IMR-90 (cell line): ENCODE measurements around the gene IP6K3. TPM values are rescaled to one million over a fixed set of nuclear protein-coding genes. Genes with fewer than 3 reads are reported as not detected.

Experiments
- ATAC-seq: fragments of 200-7000 bp; cut with Tn5 transposase; 2 replicates; pipeline ENCODE4 v1.9.1; 2020; ENCODE audit warnings: low read depth, mild to moderate bottlenecking, moderate library complexity
- BruUV-seq: library from RNA; stranded (reverse); fragments of 400-500 nt; replicated peaks from 2 replicates; lab custom pipeline; 2021; lab: Mats Ljungman, UMichigan
- CTCF ChIA-PET: fragments of 300-600 bp; formaldehyde crosslinking; extraction: SDS; loops from one replicate; lab custom pipeline; 2021; ENCODE audit warnings: antibody characterized with exemption; lab: Yijun Ruan, JAX
- POLR2A ChIA-PET: fragments of 300-600 bp; sonication (Branson Sonifier 250); formaldehyde crosslinking; loops from one replicate; lab custom pipeline; 2022; ENCODE audit warnings: antibody characterized with exemption; ENCODE audit not compliant: unreplicated experiment; lab: Charles Lee
- DNase-seq: peaks from one replicate; pipeline ENCODE4 v3.0.0; 2013
- H2AFZ ChIP-seq: replicated peaks from 2 replicates; pipeline ENCODE3; 2013; ENCODE audit warnings: low read length, mild to moderate bottlenecking; ENCODE audit not compliant: poor library complexity
- H2AK5ac ChIP-seq: 2 replicates; pipeline ENCODE4 v1.6.1; 2013; ENCODE audit warnings: low read depth, low read length, inconsistent platforms
- H2AK9ac ChIP-seq: replicated peaks from 2 replicates; pipeline ENCODE3; 2013; ENCODE audit warnings: mild to moderate bottlenecking, low read depth, low read length, moderate library complexity; ENCODE audit not compliant: poor library complexity
- H2BK120ac ChIP-seq: 2 replicates; pipeline ENCODE4 v1.6.1; 2013; ENCODE audit warnings: low read depth, low read length, inconsistent platforms
- H2BK15ac ChIP-seq: 3 replicates; pipeline ENCODE4 v1.6.1; 2013; ENCODE audit warnings: low read depth, low read length, inconsistent platforms
- H2BK20ac ChIP-seq: 2 replicates; pipeline ENCODE4 v1.6.1; 2013; ENCODE audit warnings: low read depth, mild to moderate bottlenecking, inconsistent platforms, low read length, moderate library complexity
- H2BK5ac ChIP-seq: 2 replicates; pipeline ENCODE4 v1.6.1; 2013; ENCODE audit warnings: mild to moderate bottlenecking, low read depth, low read length, inconsistent platforms; ENCODE audit not compliant: poor library complexity, severe bottlenecking
- H3K14ac ChIP-seq: replicated peaks from 2 replicates; pipeline ENCODE4 v1.6.1; 2013; ENCODE audit warnings: low read depth, low read length, inconsistent platforms
- H3K18ac ChIP-seq: 2 replicates; pipeline ENCODE4 v1.6.1; 2013; ENCODE audit warnings: low read depth, low read length, control low read depth
- H3K23ac ChIP-seq: 2 replicates; pipeline ENCODE4 v1.6.1; 2013; ENCODE audit warnings: low read depth, low read length, inconsistent platforms
- H3K27ac ChIP-seq: 2 replicates; pipeline ENCODE4 v1.5.1; 2013; ENCODE audit warnings: mild to moderate bottlenecking, control low read depth, low read length; ENCODE audit not compliant: insufficient read depth
- H3K27me3 ChIP-seq: 2 replicates; pipeline ENCODE4 v1.6.1; 2013; ENCODE audit warnings: low read length; ENCODE audit not compliant: control insufficient read depth, insufficient read depth
- H3K36me3 ChIP-seq: 2 replicates; pipeline ENCODE4 v1.6.1; 2013; ENCODE audit warnings: low read length, mixed read lengths; ENCODE audit not compliant: control insufficient read depth, insufficient read depth
- H3K4ac ChIP-seq: 2 replicates; pipeline ENCODE4 v1.6.1; 2013; ENCODE audit warnings: low read depth, low read length, inconsistent platforms
- H3K4me1 ChIP-seq: 2 replicates; pipeline ENCODE4 v1.6.1; 2013; ENCODE audit warnings: low read length, mixed read lengths; ENCODE audit not compliant: control insufficient read depth, insufficient read depth
- H3K4me2 ChIP-seq: 2 replicates; pipeline ENCODE4 v1.6.1; 2013; ENCODE audit warnings: low read depth, mild to moderate bottlenecking, control low read depth, low read length, moderate library complexity
- H3K4me3 ChIP-seq: 2 replicates; pipeline ENCODE4 v1.5.1; 2013; ENCODE audit warnings: low read depth, mild to moderate bottlenecking, control low read depth, low read length, moderate library complexity; ENCODE audit not compliant: insufficient read depth
- H3K56ac ChIP-seq: 2 replicates; pipeline ENCODE4 v1.6.1; 2013; ENCODE audit warnings: low read length, inconsistent platforms; ENCODE audit not compliant: insufficient read depth; ENCODE audit errors: extremely low read depth
- H3K79me1 ChIP-seq, 2 experiments: 2 replicates each; pipeline ENCODE4 v1.6.1; 2013; ENCODE audit warnings: low read length in 2 of 2, inconsistent platforms in 1 of 2, low read depth in 1 of 2
- H3K9ac ChIP-seq: 2 replicates; pipeline ENCODE4 v1.6.1; 2013; ENCODE audit warnings: low read depth, low read length, control low read depth
- H3K9me1 ChIP-seq: 2 replicates; pipeline ENCODE4 v1.6.1; 2013; ENCODE audit warnings: low read length, inconsistent platforms; ENCODE audit not compliant: insufficient read depth
- H3K9me3 ChIP-seq: 2 replicates; pipeline ENCODE4 v1.6.1; 2013; ENCODE audit warnings: low read length; ENCODE audit not compliant: control insufficient read depth, insufficient read depth
- H4K20me1 ChIP-seq: 2 replicates; pipeline ENCODE4 v1.6.1; 2013; ENCODE audit warnings: low read length, inconsistent platforms; ENCODE audit not compliant: insufficient read depth
- H4K5ac ChIP-seq: 2 replicates; pipeline ENCODE4 v1.6.1; 2013; ENCODE audit warnings: mild to moderate bottlenecking, low read depth, low read length, control low read depth
- H4K8ac ChIP-seq, 2 experiments: 2 replicates each; pipeline ENCODE4 v1.6.1; 2013; ENCODE audit warnings: low read depth in 2 of 2, low read length in 2 of 2, control low read depth in 1 of 2, inconsistent platforms in 1 of 2
- H4K91ac ChIP-seq: 2 replicates; pipeline ENCODE4 v1.6.1; 2013; ENCODE audit warnings: low read depth, low read length, inconsistent platforms; ENCODE audit not compliant: insufficient read depth
- CEBPB ChIP-seq: IDR thresholded peaks from 2 replicates; pipeline ENCODE4 v1.6.1; 2012; ENCODE audit warnings: low read depth, low read length, improper control_type of control experiment
- FOS ChIP-seq: fragments of 150-350 bp; IDR thresholded peaks from 2 replicates; pipeline ENCODE4 v1.6.1; 2016; ENCODE audit warnings: low read depth, low read length
- MAFK ChIP-seq: IDR thresholded peaks from 2 replicates; pipeline ENCODE4 v1.6.1; 2012; ENCODE audit warnings: low read depth, low read length, improper control_type of control experiment
- MAZ ChIP-seq: IDR thresholded peaks from 2 replicates; pipeline ENCODE4 v1.6.1; 2012; ENCODE audit warnings: low read depth, mild to moderate bottlenecking, low read length, improper control_type of control experiment, moderate library complexity, borderline replicate concordance
- MXI1 ChIP-seq: IDR thresholded peaks from 2 replicates; pipeline ENCODE4 v1.6.1; 2012; ENCODE audit warnings: low read depth, mild to moderate bottlenecking, low read length, moderate library complexity, borderline replicate concordance
- NFE2L2 ChIP-seq: fragments of 150-350 bp; IDR thresholded peaks from 2 replicates; pipeline ENCODE4 v1.6.1; 2016; ENCODE audit warnings: low read depth, mild to moderate bottlenecking, low read length
- POLR2A ChIP-seq: IDR thresholded peaks from 2 replicates; pipeline ENCODE4 v1.6.1; 2012; ENCODE audit warnings: mild to moderate bottlenecking, low read depth, low read length
- RAD21 ChIP-seq: IDR thresholded peaks from 2 replicates; pipeline ENCODE4 v1.6.1; 2012; ENCODE audit warnings: low read length, improper control_type of control experiment
- RCOR1 ChIP-seq: IDR thresholded peaks from 2 replicates; pipeline ENCODE4 v1.6.1; 2012; ENCODE audit warnings: mild to moderate bottlenecking, low read length, improper control_type of control experiment; ENCODE audit not compliant: insufficient replicate concordance
- RFX5 ChIP-seq: IDR thresholded peaks from 2 replicates; pipeline ENCODE4 v1.8.0; 2012; ENCODE audit warnings: low read depth, mild to moderate bottlenecking, low read length, moderate library complexity
- SMC3 ChIP-seq: fragments of 150-350 bp; IDR thresholded peaks from 2 replicates; pipeline ENCODE4 v1.6.1; 2016; ENCODE audit warnings: low read depth, mild to moderate bottlenecking, antibody characterized with exemption, low read length, moderate library complexity
- WGBS, 2 experiments: methylation state at CpG; one replicate each; pipeline versions ENCODE4 v1.1.5 to v1.1.7; 2013; ENCODE audit warnings: missing lambda C conversion rate in 2 of 2; ENCODE audit not compliant: insufficient read length in 1 of 2; ENCODE audit errors: extremely low coverage in 2 of 2; 5-methylcytosine and 5-hydroxymethylcytosine counted together
- dilution Hi-C: fragments of 300-500 bp; cut with HindIII; formaldehyde crosslinking; loops from one replicate; pipeline ENCODE4 v1.14.3; 2018; ENCODE audit warnings: low sequenced_read_pairs; ENCODE audit not compliant: unreplicated experiment
- in situ Hi-C: fragments of 300-500 bp; cut with MboI; formaldehyde crosslinking; loops from 3 replicates; pipeline ENCODE4 v1.14.3; 2019; ENCODE audit warnings: low sequenced_read_pairs, inconsistent platforms, mixed read lengths
- intact Hi-C: fragments of 100-400 bp; cut with micrococcal nuclease; formaldehyde crosslinking; loops from 2 replicates; pipeline ENCODE4 v1.10.0; 2022
- polyA plus RNA-seq, 3 experiments: library from polyadenylated mRNA; depleted of rRNA; stranded (reverse); fragments of >200 nt; gene quantifications; 2 replicates each; pipeline ENCODE4 v1.2.3, GENCODE V29; 2012; ENCODE audit warnings: low replicate concordance in 1 of 3
- total RNA-seq: library from RNA; depleted of rRNA; stranded (reverse); fragments of >200 nt; gene quantifications from 2 replicates; pipeline ENCODE4 v1.2.3, GENCODE V29; 2012
- TF ChIP-seq, protein P1 (sequence below): conservative IDR thresholded peaks from 2 replicates; pipeline ENCODE4 v1.5.1; 2012; ENCODE audit warnings: mild to moderate bottlenecking, low read depth, low read length, improper control_type of control experiment
- TF ChIP-seq, protein P2 (sequence below): fragments of 150-350 bp; IDR thresholded peaks from 2 replicates; pipeline ENCODE4 v1.6.1; 2016; ENCODE audit warnings: low read depth, mild to moderate bottlenecking, low read length, moderate library complexity, borderline replicate concordance
- TF ChIP-seq, protein P3 (sequence below): fragments of 150-350 bp; IDR thresholded peaks from 2 replicates; pipeline ENCODE4 v1.6.1; 2017; ENCODE audit warnings: mild to moderate bottlenecking, antibody characterized with exemption, low read length, low read depth

The IP6K3 gene
- total and polyA plus RNA-seq, 2 of the 4 experiments (the other 2 are of a cell fraction) = 0.18 to 0.51 TPM

DNA sequence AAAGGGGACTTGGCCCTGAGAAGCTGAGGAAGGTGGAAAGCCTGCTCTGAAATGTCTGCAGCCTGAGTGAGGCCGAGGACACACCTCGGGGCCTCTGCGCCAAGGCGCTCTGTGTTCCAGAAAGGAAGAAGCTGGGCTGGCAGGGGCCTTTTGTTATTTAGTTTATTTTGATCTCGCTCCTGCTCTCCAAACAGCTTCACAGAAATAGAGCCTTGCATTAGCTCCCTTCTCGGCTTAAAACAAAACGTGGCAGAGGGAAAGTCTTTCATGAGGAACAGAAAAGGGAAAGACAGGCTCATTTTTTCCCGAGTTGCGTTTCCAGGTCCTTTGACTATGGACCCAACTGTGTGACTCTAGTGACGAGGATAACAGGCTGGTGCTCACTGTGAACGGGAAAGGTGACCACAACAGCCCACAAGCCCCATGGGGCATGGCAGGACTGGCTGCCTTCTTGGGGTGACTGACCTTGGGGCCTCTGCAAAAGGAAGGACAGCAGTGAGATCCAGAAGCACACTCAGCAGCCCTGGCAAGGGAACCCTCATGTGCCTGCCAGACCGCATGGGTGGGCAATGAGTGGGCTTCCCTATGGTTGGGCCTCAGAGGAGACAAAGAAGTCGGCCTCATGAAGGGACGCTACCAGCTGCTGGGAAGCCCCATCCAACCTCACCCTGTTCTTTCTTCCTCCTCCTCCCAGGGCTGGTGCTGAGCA lies 23.6 kb upstream of the IP6K3 start:
- intact Hi-C loops = loop anchor here (2.0 kb wide), 3 partner anchors 25 to 71 kb away; partner anchors contain the start of gene UQCC2
- H2AFZ ChIP-seq = peak overlapping the region; percentile 24
- no peaks in the 10 kb centered on the region for H3K9me3 ChIP-seq
- peak overlapping the region; percentile 45 to 99 for H4K8ac ChIP-seq
- H3K4me1 ChIP-seq = peaks cover 49% of the 10 kb centered on the region
- peak overlapping the region; percentile 100 for H3K4ac ChIP-seq
- H3K56ac ChIP-seq = peak overlapping the region; percentile 94
- peak overlapping the region; percentile 98 for H3K27ac ChIP-seq
- H3K23ac ChIP-seq = peak overlapping the region; percentile 97
- H2BK15ac ChIP-seq = peak overlapping the region; percentile 88
- H3K9ac ChIP-seq = peak overlapping the region; percentile 54
- 50% methylated on average over 4 of the region's 14 CpGs; no CpG with 5 or more reads in 1 of the 2 experiments for WGBS, 2 experiments
- H4K5ac ChIP-seq = peak overlapping the region; percentile 87
- 0 out of 2 replicates have a peak, but pooled peaks cover 4% of the 10 kb centered on the region for H4K20me1 ChIP-seq
- H3K79me1 ChIP-seq = peaks cover 0 to 30% of the 10 kb centered on the region in 2 experiments; a peak in 2 of 4 replicates
- peak overlapping the region; percentile 96 for H2AK9ac ChIP-seq
- peaks cover 30% of the 10 kb centered on the region for H3K9me1 ChIP-seq
- POLR2A ChIA-PET = interaction anchor here (0.6 to 1.2 kb wide), 2 partner anchors 11 to 108 kb away, joined by 3 read pairs; no protein-coding TSS in a partner anchor
- BruUV-seq = no TSS peak
- H3K18ac ChIP-seq = peak overlapping the region; percentile 88
- peak overlapping the region; percentile 94 for H2BK20ac ChIP-seq
- H3K14ac ChIP-seq = peak overlapping the region; percentile 97
- no peak for ATAC-seq
- H3K36me3 ChIP-seq = peaks cover 25% of the 10 kb centered on the region
- H3K27me3 ChIP-seq = no peaks in the 10 kb centered on the region
- peak overlapping the region; percentile 32; the same call in 1 of the 2 replicates for H3K4me2 ChIP-seq
- peak overlapping the region; percentile 99 for H2AK5ac ChIP-seq
- CTCF ChIA-PET = interaction anchor here (0.8 to 2.7 kb wide), 11 partner anchors 8 to 284 kb away, joined by 3 to 17 read pairs (median 7); partner anchors contain the start of genes IP6K3 and UQCC2
- in situ Hi-C loops = loop anchor here (5.0 kb wide), 1 partner anchor 262 kb away; no protein-coding TSS in a partner anchor
- H4K91ac ChIP-seq = peak overlapping the region; percentile 98
- H2BK5ac ChIP-seq = peak overlapping the region; percentile 98
- dilution Hi-C loops = no loop called here
- H3K4me3 ChIP-seq = no peak overlapping the region
- H2BK120ac ChIP-seq = peak overlapping the region; percentile 98
- DNase-seq = no peak
- TF ChIP-seq MXI1 (no peak), RFX5 (no peak), NFE2L2 (no peak), MAFK (no peak), FOS (no peak), POLR2A (no peak), SMC3 (no peak), MAZ (no peak), CEBPB (no peak), RAD21 (no peak), RCOR1 (no peak)
- TF ChIP-seq, protein P1, sequence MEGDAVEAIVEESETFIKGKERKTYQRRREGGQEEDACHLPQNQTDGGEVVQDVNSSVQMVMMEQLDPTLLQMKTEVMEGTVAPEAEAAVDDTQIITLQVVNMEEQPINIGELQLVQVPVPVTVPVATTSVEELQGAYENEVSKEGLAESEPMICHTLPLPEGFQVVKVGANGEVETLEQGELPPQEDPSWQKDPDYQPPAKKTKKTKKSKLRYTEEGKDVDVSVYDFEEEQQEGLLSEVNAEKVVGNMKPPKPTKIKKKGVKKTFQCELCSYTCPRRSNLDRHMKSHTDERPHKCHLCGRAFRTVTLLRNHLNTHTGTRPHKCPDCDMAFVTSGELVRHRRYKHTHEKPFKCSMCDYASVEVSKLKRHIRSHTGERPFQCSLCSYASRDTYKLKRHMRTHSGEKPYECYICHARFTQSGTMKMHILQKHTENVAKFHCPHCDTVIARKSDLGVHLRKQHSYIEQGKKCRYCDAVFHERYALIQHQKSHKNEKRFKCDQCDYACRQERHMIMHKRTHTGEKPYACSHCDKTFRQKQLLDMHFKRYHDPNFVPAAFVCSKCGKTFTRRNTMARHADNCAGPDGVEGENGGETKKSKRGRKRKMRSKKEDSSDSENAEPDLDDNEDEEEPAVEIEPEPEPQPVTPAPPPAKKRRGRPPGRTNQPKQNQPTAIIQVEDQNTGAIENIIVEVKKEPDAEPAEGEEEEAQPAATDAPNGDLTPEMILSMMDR = no peak
- TF ChIP-seq, protein P2, sequence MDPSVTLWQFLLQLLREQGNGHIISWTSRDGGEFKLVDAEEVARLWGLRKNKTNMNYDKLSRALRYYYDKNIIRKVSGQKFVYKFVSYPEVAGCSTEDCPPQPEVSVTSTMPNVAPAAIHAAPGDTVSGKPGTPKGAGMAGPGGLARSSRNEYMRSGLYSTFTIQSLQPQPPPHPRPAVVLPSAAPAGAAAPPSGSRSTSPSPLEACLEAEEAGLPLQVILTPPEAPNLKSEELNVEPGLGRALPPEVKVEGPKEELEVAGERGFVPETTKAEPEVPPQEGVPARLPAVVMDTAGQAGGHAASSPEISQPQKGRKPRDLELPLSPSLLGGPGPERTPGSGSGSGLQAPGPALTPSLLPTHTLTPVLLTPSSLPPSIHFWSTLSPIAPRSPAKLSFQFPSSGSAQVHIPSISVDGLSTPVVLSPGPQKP = no peak
- TF ChIP-seq, protein P3, sequence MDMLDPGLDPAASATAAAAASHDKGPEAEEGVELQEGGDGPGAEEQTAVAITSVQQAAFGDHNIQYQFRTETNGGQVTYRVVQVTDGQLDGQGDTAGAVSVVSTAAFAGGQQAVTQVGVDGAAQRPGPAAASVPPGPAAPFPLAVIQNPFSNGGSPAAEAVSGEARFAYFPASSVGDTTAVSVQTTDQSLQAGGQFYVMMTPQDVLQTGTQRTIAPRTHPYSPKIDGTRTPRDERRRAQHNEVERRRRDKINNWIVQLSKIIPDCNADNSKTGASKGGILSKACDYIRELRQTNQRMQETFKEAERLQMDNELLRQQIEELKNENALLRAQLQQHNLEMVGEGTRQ = no peak
